ENCODE measurements around the gene GNAT2.

GRCh38 chr1:109655615-109656519 is 36.5 kb upstream of the GNAT2 start, which contains the start of gene GSTM4:
- TF ChIP-seq CTCF (IDR thresholded peaks at IDR 0.05; ENCODE audit: extremely low read depth in 1 of 2, insufficient read depth in 1 of 2, low read depth in 1 of 2, low read length in 2 of 2) (no peak), FOS (IDR thresholded peaks at IDR 0.05; ENCODE audit: borderline replicate concordance, insufficient read depth, low read length) (no peak), EZH2 (IDR thresholded peaks at IDR 0.05; ENCODE audit: borderline replicate concordance, low read depth, low read length, severe bottlenecking) (no peak), POLR2A (IDR thresholded peaks at IDR 0.05; ENCODE audit: low read depth, low read length) (no peak), POLR2AphosphoS5 (IDR thresholded peaks at IDR 0.05; ENCODE audit: insufficient read depth, low read depth, low read length) (no peak), MAX (IDR thresholded peaks at IDR 0.05; ENCODE audit: insufficient read depth, insufficient read length) (no peak), JUN (IDR thresholded peaks at IDR 0.05; ENCODE audit: borderline replicate concordance, insufficient read depth, insufficient read length, low read depth) (no peak), MYC (IDR thresholded peaks at IDR 0.05; ENCODE audit: low read depth, low read length) (no peak), GATA2 (IDR thresholded peaks at IDR 0.05; ENCODE audit: insufficient read depth, insufficient read length, low read depth, low read length) (no peak)

Data from endothelial cell of umbilical vein (primary cell).